ENCODE measurements around the gene SLC9A9.

The SLC9A9 gene

GRCh38 chr3:143363949-143364348, 484.3 kb downstream of the SLC9A9 start:
- TF ChIP-seq ZNF274 (IDR thresholded peaks at IDR 0.05; ENCODE audit: low read depth, low read length): no peak
- H3K4me3 ChIP-seq (ENCODE audit: low read length): no peak overlapping the region

- TF ChIP-seq ZNF274 (IDR thresholded peaks at IDR 0.05; ENCODE audit: low read depth, low read length): no peak
- H3K4me3 ChIP-seq (ENCODE audit: low read length): no peak overlapping the region
Observed at GRCh38 chr3:143363276-143363675, 485.0 kb downstream of the SLC9A9 start.

DNA sequence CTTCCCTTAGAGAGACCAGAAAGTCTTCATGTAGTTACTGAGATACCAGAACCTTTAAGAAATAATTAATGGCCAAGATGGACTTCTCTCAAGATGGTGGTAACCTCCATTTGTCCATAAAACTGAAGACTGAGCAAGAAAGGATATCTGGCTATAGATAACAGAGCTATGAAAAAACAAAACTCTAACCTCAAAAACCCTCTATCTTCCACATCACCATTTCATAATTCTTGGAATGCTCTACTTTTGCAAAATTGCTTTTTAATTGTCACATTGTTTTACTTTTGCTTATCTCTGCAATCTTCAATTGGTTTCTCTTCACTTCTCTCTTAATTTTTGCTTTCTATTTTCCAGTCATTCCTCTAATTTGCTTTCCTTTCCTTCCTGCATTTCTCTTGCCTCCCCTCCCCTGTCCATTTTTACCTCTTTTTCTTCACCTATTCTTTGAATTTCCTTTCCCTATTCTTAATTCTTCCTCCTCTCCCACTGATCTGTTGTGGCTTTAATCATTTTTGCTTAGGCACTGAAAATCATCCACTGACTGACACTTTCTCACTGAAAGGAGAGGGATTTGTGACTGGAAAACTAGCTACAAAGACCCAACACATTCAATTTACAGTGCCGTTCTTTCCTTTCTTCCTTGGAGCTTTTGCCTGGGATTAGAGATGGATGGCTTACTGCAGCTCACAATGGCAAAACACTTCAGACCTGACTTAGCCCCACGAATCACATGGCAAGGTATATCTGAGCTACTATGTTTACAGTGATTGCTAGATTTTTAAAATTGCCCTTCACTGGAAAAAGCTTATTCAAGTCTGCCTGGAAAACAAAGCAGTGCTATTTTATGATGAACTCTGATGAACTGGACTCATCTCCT, 485.9 kb downstream of the SLC9A9 start:
- H3K4me3 ChIP-seq (ENCODE audit: low read length): no peak overlapping the region
- no peak for TF ChIP-seq ZNF274 (IDR thresholded peaks at IDR 0.05; ENCODE audit: low read depth, low read length)

GRCh38 chr3:143361589-143361988, 486.7 kb downstream of the SLC9A9 start:
- TF ChIP-seq ZNF274 (IDR thresholded peaks at IDR 0.05; ENCODE audit: low read depth, low read length): no peak
- no peak overlapping the region for H3K4me3 ChIP-seq (ENCODE audit: low read length)

GRCh38 chr3:143360244-143360643, 488.0 kb downstream of the SLC9A9 start:
- H3K4me3 ChIP-seq (ENCODE audit: low read length): no peak overlapping the region
- no peak for TF ChIP-seq ZNF274 (IDR thresholded peaks at IDR 0.05; ENCODE audit: low read depth, low read length)

DNA sequence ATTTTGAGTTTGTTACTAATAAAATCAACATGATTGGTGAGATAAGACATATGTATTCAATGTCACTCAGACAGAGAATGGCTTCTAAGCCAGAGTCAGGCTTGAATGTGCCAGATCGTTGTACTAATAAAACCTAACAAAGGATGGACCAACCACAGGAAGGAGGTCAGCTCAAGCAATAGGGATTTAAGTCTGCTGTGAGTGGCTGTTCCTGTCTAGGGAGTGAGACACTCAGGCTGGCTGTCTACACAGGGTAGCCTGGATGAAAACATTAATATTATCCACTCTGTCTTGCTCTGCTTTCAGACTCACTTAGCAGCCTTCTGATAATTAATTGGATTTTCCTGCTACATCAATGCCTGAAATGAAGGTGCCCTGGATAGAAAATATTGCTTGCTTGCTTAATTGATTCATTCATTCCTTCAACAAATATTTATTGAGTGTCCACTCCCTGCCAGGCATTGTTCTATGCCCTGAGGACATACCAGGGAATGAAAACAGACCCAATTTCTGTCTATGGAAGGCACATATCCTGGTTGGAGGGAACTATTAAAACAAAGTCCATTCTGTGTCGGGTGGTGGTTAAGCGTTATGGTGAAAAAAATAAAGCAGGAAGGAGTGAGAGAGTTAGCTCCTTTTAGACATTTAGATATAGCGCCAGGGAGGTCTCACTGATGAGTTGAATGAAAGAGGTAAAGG, 489.3 kb downstream of the SLC9A9 start:
- no peak for TF ChIP-seq ZNF274 (IDR thresholded peaks at IDR 0.05; ENCODE audit: low read depth, low read length)
- H3K4me3 ChIP-seq (ENCODE audit: low read length): no peak overlapping the region

DNA sequence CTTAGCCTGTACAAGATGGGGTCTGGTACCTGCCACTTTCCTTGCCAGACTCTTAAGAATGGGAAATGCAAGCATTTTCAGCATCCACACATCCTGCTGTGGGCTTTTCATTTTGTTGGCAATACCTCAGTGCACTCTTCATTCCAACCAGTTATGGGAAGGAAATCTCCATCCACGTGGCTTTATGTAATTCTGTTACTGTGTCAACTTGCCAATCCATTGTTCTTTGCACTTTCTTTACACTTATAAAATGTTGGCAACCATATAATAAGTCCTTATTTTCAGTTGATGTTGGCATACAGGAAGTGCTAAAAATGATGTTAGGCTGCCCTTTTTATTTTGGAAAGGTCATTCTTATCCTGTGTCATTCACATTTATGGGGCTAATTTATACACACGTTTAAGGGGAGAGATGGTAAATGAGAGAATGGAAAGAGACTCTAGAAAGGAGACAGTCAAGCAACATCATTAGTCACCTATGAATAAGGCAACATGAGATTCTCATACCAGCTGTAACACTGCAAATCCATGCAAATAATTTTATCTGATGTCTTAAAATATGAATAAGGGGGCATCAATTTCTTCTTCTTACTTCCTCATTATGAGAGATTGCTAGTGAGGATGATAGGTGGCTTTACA, 490.0 kb downstream of the SLC9A9 start:
- TF ChIP-seq ZNF274 (IDR thresholded peaks at IDR 0.05; ENCODE audit: low read depth, low read length): no peak
- H3K4me3 ChIP-seq (ENCODE audit: low read length): no peak overlapping the region

DNA sequence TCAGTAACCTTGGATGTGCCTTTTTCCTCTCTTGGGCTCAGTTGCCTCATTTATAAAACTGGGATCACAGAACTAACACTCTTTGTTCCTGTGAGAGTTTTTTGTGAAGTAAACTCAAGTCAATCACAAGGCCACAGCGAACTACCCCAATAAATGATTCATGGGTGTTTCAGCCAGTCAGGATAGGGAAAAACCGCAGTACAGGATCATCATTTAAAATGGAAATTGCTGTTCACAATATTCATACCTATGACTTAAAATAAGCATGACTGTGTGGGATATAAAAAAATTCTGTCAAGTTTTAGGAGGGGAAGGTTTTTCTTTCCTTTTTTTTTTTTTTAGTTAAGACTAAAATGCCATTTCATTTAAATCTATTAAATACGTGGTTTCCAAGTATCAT, 490.6 kb downstream of the SLC9A9 start:
- no peak overlapping the region for H3K4me3 ChIP-seq (ENCODE audit: low read length)
- TF ChIP-seq ZNF274 (IDR thresholded peaks at IDR 0.05; ENCODE audit: low read depth, low read length): no peak

- TF ChIP-seq ZNF274 (IDR thresholded peaks at IDR 0.05; ENCODE audit: low read depth, low read length): no peak
- H3K4me3 ChIP-seq (ENCODE audit: low read length): no peak overlapping the region
Observed at GRCh38 chr3:143356839-143357238, 491.4 kb downstream of the SLC9A9 start.

DNA sequence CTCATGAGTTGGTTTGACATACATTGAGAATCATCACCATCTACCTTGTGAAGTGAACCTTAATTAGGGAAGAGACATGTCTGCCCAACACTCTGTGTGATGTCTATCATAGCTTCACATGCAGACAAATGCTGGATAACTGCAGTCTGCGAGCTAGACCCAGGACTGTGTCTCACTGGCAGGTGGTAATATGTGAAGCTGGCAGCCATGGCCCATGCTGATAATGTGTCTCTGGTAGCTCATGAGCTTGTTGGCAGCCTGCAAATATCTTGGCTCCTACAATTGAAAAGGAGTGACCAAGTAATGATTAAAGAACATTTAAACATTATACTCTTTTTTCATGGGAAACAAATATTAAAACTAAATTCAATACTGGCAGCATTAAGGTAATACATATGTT, 493.9 kb downstream of the SLC9A9 start:
- TF ChIP-seq ZNF274 (IDR thresholded peaks at IDR 0.05; ENCODE audit: low read depth, low read length): no peak
- H3K4me3 ChIP-seq (ENCODE audit: low read length): no peak overlapping the region

- H3K4me3 ChIP-seq (ENCODE audit: low read length): no peak overlapping the region
Observed at GRCh38 chr3:143352850-143353550, 495.3 kb downstream of the SLC9A9 start.

GRCh38 chr3:143351895-143352608, 496.2 kb downstream of the SLC9A9 start:
- no peak overlapping the region for H3K4me3 ChIP-seq (ENCODE audit: low read length)
- no peak for TF ChIP-seq ZNF274 (IDR thresholded peaks at IDR 0.05; ENCODE audit: low read depth, low read length)

More at GRCh38 chr3:143352850-143353550, 495.3 kb downstream of the SLC9A9 start:
- no peak for TF ChIP-seq ZNF274 (IDR thresholded peaks at IDR 0.05; ENCODE audit: low read depth, low read length)

- no peak for TF ChIP-seq ZNF274 (IDR thresholded peaks at IDR 0.05; ENCODE audit: low read depth, low read length)
- no peak overlapping the region for H3K4me3 ChIP-seq (ENCODE audit: low read length)
Observed at GRCh38 chr3:143351354-143351753, 496.9 kb downstream of the SLC9A9 start.
